ENCODE data around the gene PTCD2. TPM values are rescaled to one million over a fixed set of nuclear protein-coding genes. Genes with fewer than 3 reads are reported as not detected.

PTCD2 gene
- total RNA-seq, 2 donors from 2014 or later: 13.8 to 19.9 TPM

DNA sequence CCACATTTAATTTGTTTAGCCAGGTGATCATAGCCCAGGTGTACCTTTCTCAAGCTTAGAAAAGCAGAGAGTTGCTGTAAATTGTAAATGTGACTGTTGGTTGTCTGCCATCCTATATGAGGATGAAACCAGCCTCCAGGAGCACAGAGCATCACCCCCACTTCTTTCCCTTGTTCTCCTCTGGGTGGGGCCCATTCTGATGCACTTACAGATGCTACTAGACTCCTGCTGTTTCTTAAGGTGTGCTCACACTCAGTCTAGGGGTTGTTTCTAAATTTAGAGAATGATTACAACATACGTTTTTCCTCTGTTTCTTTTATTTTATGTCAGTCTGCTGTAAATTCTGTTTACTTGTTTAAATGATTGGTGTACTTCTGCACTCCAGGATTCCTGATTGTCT, 10.5 kb downstream of the PTCD2 start:
- DNase-seq (no peak), ATAC-seq (replicated peaks in 1 of 2) (no peak)
- no peak overlapping the region for H3K4me3 Mint-ChIP-seq
- H3K27me3 Mint-ChIP-seq (ENCODE audit: low read depth): no peaks in the 10 kb centered on the region
- no peaks in the 10 kb centered on the region for H3K9me3 Mint-ChIP-seq
- peak overlapping the region; percentile 23 for H3K27ac Mint-ChIP-seq
- no peaks in the 10 kb centered on the region for H3K4me1 Mint-ChIP-seq (ENCODE audit: low read depth)
- peaks cover 8 to 24% of the 10 kb centered on the region in 2 donors for H3K36me3 Mint-ChIP-seq (ENCODE audit: insufficient read depth in 2 of 2)

- no peak overlapping the region for H3K27ac Mint-ChIP-seq
- no peaks in the 10 kb centered on the region for H3K9me3 Mint-ChIP-seq
- DNase-seq (no peak), ATAC-seq (replicated peaks in 1 of 2) (no peak)
- no peaks in the 10 kb centered on the region for H3K4me1 Mint-ChIP-seq (ENCODE audit: low read depth)
- no peaks in the 10 kb centered on the region for H3K27me3 Mint-ChIP-seq (ENCODE audit: low read depth)
- H3K4me3 Mint-ChIP-seq: no peak overlapping the region
- H3K36me3 Mint-ChIP-seq (ENCODE audit: insufficient read depth in 2 of 2): peaks cover 2 to 23% of the 10 kb centered on the region in 2 donors
Measured at GRCh38 chr5:72337159-72337558, 17.0 kb downstream of the PTCD2 start.

GRCh38 chr5:72338689-72339209, 18.6 kb downstream of the PTCD2 start:
- H3K36me3 Mint-ChIP-seq (ENCODE audit: insufficient read depth in 2 of 2): peaks cover 4 to 31% of the 10 kb centered on the region in 2 donors
- no peak for ATAC-seq (replicated peaks in 1 of 2)
- H3K4me3 Mint-ChIP-seq: no peak overlapping the region
- H3K27ac Mint-ChIP-seq: no peak overlapping the region
- H3K9me3 Mint-ChIP-seq: no peaks in the 10 kb centered on the region
- DNase-seq: no peak
- no peaks in the 10 kb centered on the region for H3K4me1 Mint-ChIP-seq (ENCODE audit: low read depth)
- H3K27me3 Mint-ChIP-seq (ENCODE audit: low read depth): no peaks in the 10 kb centered on the region

DNA sequence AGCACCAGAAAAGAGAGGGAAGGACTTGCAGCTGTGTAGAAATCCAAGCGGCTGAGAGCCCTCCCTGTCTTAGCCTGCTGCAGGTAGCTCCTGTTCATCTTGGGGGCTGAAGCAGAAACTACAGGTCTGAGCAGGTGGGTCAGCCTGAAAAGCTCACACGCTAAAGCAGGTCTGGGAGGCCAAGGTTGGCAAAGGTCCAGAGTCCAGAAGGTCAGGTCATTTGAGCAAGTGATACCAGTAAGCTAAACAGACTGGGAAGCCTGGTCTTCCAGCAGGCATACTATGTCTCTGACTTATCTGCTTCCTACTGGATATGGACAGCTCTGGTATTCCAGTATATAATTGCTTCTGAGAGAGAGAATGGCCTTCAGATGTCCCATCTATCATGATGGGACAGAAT, 26.2 kb downstream of the PTCD2 start:
- Mint-ChIP-seq H3K9me3 (peaks cover 0 to 3% of the 10 kb centered on the region in 2 donors), H3K36me3 (ENCODE audit: insufficient read depth in 2 of 2) (peaks cover 17 to 28% of the 10 kb centered on the region in 2 donors), H3K4me1 (ENCODE audit: low read depth) (peaks cover 36% of the 10 kb centered on the region), H3K4me3 (peak overlapping the region in 1 of 2 donors; percentile 31), H3K27ac (peak overlapping the region; percentile 48), H3K27me3 (ENCODE audit: low read depth) (no peaks in the 10 kb centered on the region)
- no peak for ATAC-seq (replicated peaks in 1 of 2)
- DNase-seq: no peak

GRCh38 chr5:72347801-72348308, 27.7 kb downstream of the PTCD2 start:
- H3K27ac Mint-ChIP-seq: peak overlapping the region; percentile 79
- peaks cover 36% of the 10 kb centered on the region for H3K4me1 Mint-ChIP-seq (ENCODE audit: low read depth)
- H3K36me3 Mint-ChIP-seq (ENCODE audit: insufficient read depth in 2 of 2): peaks cover 17 to 27% of the 10 kb centered on the region in 2 donors
- H3K27me3 Mint-ChIP-seq (ENCODE audit: low read depth): no peaks in the 10 kb centered on the region
- H3K9me3 Mint-ChIP-seq: peaks cover 0 to 3% of the 10 kb centered on the region in 2 donors
- H3K4me3 Mint-ChIP-seq: peak overlapping the region; percentile 17 to 53
- peak; percentile 18 to 41 for DNase-seq
- peak; percentile 93 to 97 for ATAC-seq (replicated peaks in 1 of 2)

GRCh38 chr5:72351376-72351775, 31.2 kb downstream of the PTCD2 start:
- DNase-seq (no peak), ATAC-seq (replicated peaks in 1 of 2) (no peak)
- Mint-ChIP-seq H3K36me3 (ENCODE audit: insufficient read depth in 2 of 2) (peaks cover 10 to 12% of the 10 kb centered on the region in 2 donors), H3K9me3 (peaks cover 0 to 3% of the 10 kb centered on the region in 2 donors), H3K4me1 (ENCODE audit: low read depth) (peaks cover 29% of the 10 kb centered on the region), H3K27ac (no peak overlapping the region), H3K4me3 (no peak overlapping the region), H3K27me3 (ENCODE audit: low read depth) (no peaks in the 10 kb centered on the region)

DNA sequence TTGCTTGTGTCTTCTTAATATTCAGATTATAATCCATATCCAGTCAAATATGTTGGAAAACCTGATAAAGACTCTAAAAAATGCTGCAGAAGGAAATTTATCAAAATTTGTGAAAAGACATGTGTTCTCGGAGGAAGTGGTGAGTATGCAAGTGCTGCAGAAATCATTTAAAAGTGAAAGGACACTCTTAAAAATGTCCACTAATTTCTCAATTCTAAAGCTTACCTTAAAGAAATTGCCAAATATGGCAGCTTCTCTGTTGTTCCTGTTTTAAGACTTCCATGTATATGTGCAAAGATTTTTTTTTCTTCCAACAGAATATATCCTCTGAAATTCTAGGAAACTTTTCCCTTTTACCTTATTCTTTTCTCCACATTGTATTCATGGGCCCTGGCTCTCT, 32.4 kb downstream of the PTCD2 start:
- Mint-ChIP-seq H3K27ac (no peak overlapping the region), H3K4me3 (no peak overlapping the region), H3K4me1 (ENCODE audit: low read depth) (peaks cover 23% of the 10 kb centered on the region), H3K27me3 (ENCODE audit: low read depth) (no peaks in the 10 kb centered on the region), H3K9me3 (peaks cover 0 to 3% of the 10 kb centered on the region in 2 donors), H3K36me3 (ENCODE audit: insufficient read depth in 2 of 2) (peaks cover 8 to 12% of the 10 kb centered on the region in 2 donors)
- no peak for DNase-seq
- no peak for ATAC-seq (replicated peaks in 1 of 2)

GRCh38 chr5:72353046-72353445, 32.9 kb downstream of the PTCD2 start:
- ATAC-seq (replicated peaks in 1 of 2) (no peak), DNase-seq (no peak)
- Mint-ChIP-seq H3K9me3 (peaks cover 0 to 3% of the 10 kb centered on the region in 2 donors), H3K27me3 (ENCODE audit: low read depth) (no peaks in the 10 kb centered on the region), H3K36me3 (ENCODE audit: insufficient read depth in 2 of 2) (peaks cover 6 to 12% of the 10 kb centered on the region in 2 donors), H3K4me3 (no peak overlapping the region), H3K27ac (no peak overlapping the region), H3K4me1 (ENCODE audit: low read depth) (peaks cover 19% of the 10 kb centered on the region)

DNA sequence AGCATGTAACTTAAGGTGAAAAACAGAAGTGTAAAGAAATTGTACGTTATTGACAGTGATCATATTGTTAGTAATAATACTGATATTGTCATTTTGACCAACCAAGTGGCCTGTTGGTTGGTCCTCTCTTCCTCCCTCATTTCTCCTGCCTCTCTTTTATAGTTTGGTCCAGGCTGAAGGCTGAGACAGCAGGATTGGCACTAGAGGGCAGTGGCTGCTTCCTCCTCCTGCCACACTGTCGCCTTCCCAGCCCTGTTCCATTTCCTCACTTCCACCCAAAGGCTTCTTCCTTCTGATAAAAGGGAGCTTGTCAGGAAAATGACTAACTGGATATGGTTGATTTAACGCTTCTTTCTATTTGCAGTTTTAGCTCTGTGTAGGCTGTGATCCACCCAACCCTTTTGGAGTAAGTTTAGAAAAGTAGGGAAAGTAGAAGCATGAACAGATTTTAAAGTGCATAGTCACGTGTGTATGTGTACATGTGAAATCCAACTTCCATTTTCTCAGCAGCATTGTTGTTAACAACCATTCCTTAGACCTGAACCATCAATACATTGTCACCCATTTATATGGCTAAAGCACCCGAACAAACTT, 35.6 kb downstream of the PTCD2 start:
- ATAC-seq (replicated peaks in 1 of 2) (no peak), DNase-seq (no peak)
- Mint-ChIP-seq H3K36me3 (ENCODE audit: insufficient read depth in 2 of 2) (peaks cover 3 to 16% of the 10 kb centered on the region in 2 donors), H3K4me1 (ENCODE audit: low read depth) (no peaks in the 10 kb centered on the region), H3K4me3 (no peak overlapping the region), H3K27me3 (ENCODE audit: low read depth) (no peaks in the 10 kb centered on the region), H3K9me3 (peaks cover 0 to 2% of the 10 kb centered on the region in 2 donors), H3K27ac (no peak overlapping the region)

- Mint-ChIP-seq H3K4me3 (no peak overlapping the region), H3K27ac (no peak overlapping the region), H3K36me3 (ENCODE audit: insufficient read depth in 2 of 2) (peaks cover 2 to 11% of the 10 kb centered on the region in 2 donors), H3K4me1 (ENCODE audit: low read depth) (no peaks in the 10 kb centered on the region), H3K9me3 (no peaks in the 10 kb centered on the region), H3K27me3 (ENCODE audit: low read depth) (no peaks in the 10 kb centered on the region)
- ATAC-seq (replicated peaks in 1 of 2): no peak
- DNase-seq: no peak
Measured at GRCh38 chr5:72356361-72356760, 36.2 kb downstream of the PTCD2 start.

DNA sequence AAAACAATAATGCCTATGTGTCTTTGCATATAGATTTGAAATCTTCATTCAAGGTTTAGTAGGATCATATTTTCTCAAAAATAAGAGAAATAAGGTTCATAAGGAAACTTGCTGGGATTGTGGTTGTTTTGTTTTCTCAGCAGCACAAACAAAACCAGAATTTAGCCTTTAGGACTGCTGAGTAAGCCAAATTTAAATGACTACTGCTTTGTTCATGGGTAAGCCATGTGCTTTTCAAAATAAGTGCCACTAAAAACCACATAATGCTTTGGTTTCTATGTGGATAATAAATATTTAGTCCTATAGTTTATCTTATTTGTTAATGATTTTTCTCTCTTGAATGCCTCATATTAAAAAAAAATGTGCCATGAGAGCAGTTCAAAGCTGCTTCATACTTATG, 38.8 kb downstream of the PTCD2 start:
- no peaks in the 10 kb centered on the region for H3K9me3 Mint-ChIP-seq
- H3K4me3 Mint-ChIP-seq: no peak overlapping the region
- DNase-seq (no peak), ATAC-seq (replicated peaks in 1 of 2) (no peak)
- no peaks in the 10 kb centered on the region for H3K27me3 Mint-ChIP-seq (ENCODE audit: low read depth)
- H3K36me3 Mint-ChIP-seq (ENCODE audit: insufficient read depth in 2 of 2): peaks cover 4 to 14% of the 10 kb centered on the region in 2 donors
- H3K27ac Mint-ChIP-seq: no peak overlapping the region
- H3K4me1 Mint-ChIP-seq (ENCODE audit: low read depth): no peaks in the 10 kb centered on the region

DNA sequence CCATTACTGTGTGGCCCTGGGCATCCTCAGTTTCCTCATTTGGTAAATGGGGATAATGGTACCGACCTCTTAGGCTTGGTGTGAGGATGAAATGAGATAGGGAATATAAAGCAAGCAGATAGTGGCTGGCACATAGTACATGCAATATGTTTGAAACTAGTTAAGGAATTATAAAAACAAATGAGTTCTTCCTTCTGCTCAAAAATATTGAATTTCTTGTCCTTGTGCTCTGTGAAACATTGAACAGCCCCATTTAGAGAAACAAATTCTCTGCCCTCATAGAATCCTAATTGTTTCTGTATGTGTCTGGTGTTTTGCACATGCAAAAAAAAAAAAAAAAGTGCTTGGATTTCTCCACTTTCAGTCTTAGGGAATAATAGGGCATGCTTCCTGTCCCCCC, 39.7 kb downstream of the PTCD2 start:
- no peak for DNase-seq
- peaks cover 4 to 14% of the 10 kb centered on the region in 2 donors for H3K36me3 Mint-ChIP-seq (ENCODE audit: insufficient read depth in 2 of 2)
- H3K4me1 Mint-ChIP-seq (ENCODE audit: low read depth): no peaks in the 10 kb centered on the region
- no peak overlapping the region for H3K4me3 Mint-ChIP-seq
- no peaks in the 10 kb centered on the region for H3K27me3 Mint-ChIP-seq (ENCODE audit: low read depth)
- H3K9me3 Mint-ChIP-seq: no peaks in the 10 kb centered on the region
- H3K27ac Mint-ChIP-seq: no peak overlapping the region
- ATAC-seq (replicated peaks in 1 of 2): no peak

DNA sequence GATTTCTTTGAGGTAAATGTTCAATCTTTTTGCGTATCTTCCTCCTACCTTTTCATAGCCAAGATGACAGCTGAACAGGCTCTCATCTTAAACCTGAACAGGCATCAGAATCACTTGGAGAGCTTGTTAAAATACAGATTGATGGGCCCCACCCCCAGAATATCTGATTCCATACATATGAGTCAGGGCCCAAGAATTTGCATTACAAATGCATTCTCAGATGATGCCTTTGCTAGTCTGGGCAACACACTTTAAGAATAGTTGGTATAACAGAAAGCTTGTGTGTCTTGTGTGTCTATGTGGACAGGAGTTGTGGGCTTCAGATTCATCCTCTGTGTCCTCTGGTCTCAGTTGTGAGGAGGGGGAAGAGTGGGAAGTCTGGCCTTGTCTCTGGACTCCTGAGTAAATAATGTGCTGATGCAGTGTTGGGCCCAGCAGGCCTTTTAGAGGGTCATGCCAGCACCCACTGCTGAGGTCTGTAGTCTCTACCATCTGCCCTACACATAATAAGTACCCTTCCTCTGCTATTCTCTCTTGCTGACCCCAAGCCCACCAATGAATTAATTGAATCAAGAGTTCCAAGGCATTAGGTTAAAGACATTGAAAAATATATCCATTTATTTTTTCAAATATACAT, 43.1 kb downstream of the PTCD2 start:
- H3K9me3 Mint-ChIP-seq: no peaks in the 10 kb centered on the region
- peaks cover 4 to 13% of the 10 kb centered on the region in 2 donors for H3K36me3 Mint-ChIP-seq (ENCODE audit: insufficient read depth in 2 of 2)
- no peaks in the 10 kb centered on the region for H3K27me3 Mint-ChIP-seq (ENCODE audit: low read depth)
- DNase-seq (no peak), ATAC-seq (replicated peaks in 1 of 2) (no peak)
- peaks cover 3% of the 10 kb centered on the region for H3K4me1 Mint-ChIP-seq (ENCODE audit: low read depth)
- no peak overlapping the region for H3K4me3 Mint-ChIP-seq
- no peak overlapping the region for H3K27ac Mint-ChIP-seq
